ENCODE data around the gene MC2R.
"Not testable (repeated sequence)": the region's sequence is repeated elsewhere in the genome, so short reads cannot be mapped to it uniquely, and the experiment has no call there.

The MC2R gene

DNA sequence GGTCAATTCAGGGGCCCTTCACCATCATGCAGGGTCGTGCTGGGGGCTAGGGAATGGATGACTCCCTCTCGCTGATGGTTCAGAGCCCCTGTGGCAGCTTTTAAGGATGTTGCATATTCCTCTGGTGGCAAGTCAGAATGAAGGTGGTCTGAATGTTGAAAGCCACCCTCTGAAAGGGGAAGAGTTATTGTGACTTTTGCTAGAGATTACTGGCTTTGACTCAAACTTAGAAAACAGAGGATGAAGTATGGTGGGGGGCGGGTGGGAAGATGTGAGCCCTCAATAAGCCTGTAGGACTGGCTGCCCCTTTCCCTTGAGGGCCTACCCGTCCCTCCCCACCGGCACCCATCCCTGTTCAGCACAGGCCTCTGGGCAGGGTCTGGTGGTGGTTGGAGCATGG, 23.2 kb downstream of the MC2R start:
- no peak for DNase-seq

DNA sequence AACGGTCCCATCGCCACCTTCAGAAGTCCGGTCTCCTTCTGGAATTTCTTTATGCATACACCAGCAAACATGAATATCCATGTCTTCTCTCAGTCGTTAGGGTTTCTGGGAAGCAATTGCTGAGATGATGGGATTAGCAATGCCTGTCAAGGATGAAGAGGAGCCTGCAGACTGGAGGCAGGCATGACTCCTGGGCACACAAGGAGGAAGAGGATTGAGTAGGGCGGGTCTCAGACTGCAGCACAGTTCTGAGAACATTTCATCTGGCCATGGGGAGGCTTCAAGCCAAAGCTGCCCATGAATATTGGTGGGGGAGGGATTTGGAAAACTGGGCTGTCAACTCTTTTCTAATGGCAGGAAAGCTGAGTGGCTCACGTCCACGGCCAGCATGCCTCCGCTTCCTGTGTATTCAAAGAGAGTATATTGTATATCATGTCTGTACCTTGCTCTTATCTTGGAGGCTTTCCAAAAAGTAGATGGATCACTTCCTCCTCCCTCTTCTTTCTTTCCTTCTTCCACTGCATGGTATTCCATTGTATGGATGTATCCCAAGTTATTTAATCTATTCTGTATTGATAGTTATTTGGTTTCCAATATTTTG, 24.5 kb downstream of the MC2R start:
- no peak for DNase-seq

DNA sequence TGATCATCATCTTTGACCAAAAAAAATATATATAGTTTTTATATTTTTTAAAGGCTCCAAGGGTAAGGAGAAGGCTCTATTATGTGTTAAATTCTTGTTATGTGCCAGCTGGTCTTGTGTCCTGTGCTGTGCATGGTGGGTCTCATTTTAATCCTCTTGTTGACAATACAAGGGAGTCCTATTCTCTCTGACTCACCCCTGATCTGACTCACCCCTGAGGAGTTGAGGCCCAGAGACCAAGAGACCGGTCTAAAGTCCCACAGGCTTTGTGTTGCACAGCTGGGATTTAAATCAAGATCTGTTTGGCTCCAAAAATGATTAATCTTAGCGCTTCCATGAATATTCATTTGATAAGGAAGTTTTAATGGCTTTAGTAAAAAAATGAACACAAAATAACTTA, 25.7 kb downstream of the MC2R start:
- DNase-seq: no peak

DNA sequence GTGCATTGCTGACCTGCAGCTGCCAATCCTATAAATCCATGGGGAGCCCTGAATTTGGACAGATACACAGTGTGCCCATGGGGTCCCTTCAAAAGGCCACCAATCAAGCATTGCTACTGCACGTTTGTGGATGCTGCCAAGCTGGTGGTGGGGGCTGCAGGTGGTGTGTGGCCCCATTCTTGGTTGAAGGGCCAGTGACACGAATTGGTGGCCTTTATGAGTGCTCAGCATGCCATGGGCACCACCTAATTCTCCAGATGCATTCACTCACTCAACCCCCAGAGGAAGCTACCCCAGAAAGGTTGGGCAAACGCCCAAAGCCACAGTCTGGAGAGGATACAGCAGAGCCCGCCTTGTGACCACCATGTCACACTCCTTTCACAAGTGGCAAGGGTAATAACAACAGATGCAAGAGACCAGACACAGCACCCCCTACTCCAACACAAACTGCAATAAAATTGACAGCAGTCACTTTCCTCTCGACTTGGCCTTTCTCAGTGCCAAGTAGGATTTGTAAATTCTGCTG, 27.1 kb downstream of the MC2R start:
- no peak for DNase-seq

DNA sequence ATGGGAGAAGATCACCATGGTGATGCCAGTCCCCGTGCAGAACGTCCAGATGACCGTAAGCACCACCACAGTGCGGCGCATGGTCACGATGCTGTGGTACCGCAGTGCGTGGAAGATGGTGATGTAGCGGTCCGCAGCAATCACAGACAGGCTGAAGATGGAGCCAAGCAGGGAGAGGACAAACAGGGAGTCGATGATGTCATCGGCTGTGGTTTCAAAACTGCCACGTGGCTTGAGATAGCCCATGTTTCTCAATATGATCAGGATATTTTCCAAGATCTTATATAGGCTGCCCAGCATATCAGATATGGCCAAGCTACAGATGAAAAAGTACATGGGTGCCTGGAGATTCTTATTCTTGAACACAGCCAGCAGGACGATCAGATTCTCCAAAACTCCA, 30.3 kb downstream of the MC2R start:
- DNase-seq: no peak

DNA sequence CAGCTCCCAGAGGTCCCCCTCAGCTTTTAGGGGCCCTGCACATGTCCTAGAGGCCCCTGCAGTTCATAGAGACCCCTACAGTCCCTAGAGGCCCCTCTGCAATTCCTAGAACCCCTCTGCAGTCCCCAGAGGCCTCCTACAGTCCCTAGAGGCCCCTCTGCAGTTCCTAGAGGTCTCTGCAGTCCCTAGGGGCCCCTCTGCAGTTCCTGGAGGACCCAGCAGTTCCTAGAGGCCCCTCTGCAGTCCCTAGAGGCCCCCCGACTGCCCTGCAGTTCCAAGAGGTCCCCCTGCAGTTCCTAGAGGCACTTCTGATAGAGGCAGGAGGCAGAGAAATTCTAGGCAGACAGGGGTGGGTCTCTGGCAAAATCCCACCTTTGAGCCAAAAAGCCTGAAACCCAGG, 35.4 kb downstream of the MC2R start:
- no peak for DNase-seq

DNA sequence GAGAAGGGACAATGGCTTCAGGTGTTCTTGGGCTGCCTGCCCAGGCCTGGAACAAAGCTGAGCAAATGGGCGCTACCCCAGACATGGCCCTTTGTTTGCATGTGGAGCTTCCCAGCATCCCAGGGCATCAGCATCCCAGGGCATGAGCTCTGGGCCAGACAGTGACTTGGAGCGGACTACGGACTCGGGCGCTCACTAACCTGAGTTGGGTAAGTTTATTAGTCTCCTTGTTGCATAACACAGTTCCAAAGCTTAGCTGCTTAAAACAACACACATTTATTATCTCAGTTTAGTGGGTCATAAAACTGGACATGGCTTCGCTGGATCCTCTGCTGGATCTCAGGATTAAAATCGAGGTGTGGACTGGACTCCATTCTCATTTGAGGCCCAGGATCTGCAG, 35.8 kb downstream of the MC2R start:
- no peak for DNase-seq

DNA sequence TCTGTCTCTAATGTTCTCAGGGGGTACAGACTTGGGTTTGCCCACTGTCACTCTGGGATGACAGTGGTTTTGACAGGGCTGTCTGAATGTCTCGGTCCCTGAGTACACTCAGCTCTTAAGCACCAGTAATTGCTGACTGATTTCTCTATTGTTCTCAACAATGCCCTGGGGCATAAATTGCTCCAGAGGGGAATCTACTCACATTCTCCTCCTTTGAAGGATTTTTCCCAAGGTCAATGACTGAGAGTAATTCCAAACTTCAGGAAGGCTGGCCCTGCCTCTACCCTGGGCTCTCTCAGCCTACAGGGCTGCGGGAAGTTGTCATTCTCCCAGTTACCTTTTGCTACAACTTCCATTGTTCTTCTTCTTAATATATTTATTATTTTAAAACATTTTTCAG, 36.5 kb downstream of the MC2R start:
- no peak for DNase-seq

DNA sequence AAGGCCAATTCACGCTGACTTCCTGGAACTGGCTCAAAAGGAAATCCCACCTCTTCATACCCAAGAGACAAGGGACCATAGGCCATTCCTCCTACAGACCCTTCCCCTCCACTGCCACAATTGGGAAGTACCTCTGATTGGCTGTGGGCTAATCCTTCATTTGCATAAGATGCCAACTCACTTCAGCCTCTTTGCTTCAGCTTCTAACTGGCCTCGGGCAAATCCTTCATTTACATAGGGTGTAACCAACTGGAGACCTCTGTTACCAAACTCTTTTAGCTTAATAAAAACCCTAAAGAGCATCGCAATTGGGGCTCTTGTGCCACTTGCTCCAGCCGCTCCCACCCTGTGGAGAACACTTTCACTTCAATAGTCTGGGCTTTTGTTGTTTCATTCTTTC, 38.2 kb downstream of the MC2R start:
- DNase-seq: no peak

DNA sequence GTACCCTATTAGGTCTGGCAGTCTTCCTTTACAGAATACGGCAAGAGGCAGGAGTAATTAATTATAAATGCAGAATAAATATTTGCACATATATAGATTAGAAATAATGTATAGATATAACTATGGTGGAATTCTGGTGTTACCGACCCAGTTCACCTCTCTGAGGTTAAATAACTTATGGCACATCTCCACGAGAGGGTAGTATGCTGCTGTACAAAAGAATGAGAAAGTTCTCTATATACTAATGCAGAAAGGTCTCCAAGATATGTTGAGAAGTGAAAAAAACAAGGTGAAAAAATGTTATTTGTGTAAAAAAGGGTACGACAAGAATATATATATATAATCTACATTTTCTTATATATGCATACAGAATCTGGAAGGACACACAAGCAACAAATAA, 40.8 kb downstream of the MC2R start:
- no peak for DNase-seq

DNA sequence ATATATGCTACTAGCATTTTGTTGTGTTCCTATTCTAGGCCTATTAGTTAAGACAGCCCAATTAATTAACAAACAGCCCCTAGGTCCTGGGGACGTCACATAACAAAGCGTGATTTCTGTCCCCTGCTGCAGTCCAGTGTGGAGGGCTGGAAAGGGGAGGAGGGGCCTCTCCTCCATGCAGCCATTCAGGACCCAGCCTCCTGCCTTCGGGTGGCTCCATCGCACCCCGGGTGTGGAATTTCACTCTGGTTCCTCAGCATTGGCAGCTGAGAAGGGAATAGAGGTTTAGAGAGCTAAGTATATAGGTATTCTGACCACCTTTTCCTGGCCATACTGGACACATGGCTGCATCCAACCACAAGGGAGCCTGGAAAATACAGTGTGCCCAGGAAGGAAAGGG, 42.4 kb downstream of the MC2R start:
- DNase-seq: no peak

DNA sequence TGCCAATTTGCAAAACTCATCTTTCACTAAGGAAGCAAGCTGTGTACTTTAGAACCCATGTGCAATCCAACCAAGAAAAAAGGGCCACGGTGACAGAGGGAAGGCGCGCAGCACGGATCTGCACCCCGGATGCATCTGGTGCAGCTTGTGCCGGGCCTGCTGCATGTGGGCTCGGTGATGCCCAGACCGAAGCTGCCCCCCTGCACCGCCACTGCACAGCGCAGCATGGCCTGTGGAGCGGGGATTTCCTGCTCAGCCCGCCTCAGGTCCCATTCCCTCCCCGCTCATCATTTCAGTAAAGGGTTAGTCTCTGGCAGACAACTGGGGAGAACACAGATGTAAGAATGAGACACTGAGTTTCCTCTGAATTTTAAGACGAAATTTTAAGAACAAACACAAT, 43.0 kb downstream of the MC2R start:
- DNase-seq: no peak

DNA sequence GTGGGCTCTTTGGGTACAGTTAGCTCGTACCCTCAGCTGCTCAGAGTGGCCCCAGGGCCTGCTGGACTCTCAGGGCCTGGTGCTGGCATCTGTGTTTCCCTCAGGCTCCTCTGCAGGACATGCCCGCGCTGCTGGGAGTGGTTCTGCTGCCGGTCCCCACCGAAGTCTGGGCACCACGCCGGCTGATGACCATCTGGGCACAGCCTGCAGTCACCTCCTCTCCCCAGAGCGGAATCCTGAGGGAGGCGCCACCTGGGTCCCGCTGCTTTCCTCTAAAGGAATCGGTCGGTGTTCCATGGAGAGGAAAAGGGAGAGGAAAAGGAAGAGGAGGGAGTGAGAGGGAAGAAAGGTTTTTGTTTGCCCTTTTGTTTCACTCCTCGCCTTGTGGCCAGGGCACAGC, 43.6 kb downstream of the MC2R start:
- no peak for DNase-seq

DNA sequence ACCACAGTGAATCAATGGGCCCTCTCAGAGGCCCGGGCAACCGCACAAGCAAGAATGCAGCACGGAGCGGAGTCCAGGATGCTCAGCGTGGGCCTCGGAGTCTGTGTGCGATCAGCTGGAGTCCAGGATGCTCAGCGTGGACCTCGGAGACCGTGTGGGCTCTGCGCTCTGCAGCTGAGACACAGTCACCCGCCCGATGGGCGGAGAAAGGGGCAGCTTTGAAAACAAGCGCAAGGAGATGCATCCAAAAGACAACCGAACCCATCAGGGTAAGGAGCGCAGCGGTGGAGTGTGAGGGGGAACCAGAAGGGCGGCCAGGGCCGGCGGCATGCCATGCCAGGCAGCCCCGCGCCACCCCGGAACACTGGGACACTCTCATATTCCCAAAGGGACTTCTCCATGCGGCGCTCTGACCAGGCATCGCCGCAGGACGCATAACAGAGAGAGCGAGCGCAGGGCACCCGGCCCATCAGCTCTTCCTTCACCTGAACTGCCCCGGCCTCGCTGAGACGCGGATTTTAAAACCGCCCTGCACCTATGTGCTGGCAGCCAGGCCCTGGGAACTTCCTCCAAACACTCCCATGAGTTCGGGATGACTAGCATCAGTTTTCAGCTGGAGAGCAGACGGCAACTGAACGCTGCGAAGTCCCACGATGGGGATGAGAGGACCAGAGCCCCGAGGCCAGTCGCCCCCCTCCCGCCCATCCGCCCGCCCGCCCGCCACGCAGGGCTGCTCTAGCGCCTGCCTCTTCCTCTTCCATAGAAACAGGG, 46.6 kb downstream of the MC2R start:
- no peak for DNase-seq

DNA sequence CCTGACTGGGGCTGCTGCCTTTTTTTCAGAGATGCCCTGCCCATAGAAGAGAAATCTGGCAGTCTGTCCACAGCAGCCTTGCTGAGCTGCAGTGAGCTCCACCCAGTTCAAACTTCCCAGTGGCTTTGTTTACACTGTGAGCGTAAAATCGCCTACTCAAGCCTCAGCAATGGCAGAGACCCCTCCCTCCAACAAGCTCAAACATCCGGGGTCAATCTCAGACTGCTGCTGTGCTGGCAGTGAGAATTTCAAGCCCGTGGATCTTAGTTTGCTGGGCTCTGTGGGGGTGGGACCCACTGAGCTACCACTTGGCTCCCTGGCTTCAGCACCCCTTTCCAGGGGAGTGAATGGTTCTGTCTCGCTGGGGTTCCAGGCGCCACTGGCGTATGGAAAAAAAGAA, 52.4 kb downstream of the MC2R start:
- DNase-seq: not testable (repeated sequence)

DNA sequence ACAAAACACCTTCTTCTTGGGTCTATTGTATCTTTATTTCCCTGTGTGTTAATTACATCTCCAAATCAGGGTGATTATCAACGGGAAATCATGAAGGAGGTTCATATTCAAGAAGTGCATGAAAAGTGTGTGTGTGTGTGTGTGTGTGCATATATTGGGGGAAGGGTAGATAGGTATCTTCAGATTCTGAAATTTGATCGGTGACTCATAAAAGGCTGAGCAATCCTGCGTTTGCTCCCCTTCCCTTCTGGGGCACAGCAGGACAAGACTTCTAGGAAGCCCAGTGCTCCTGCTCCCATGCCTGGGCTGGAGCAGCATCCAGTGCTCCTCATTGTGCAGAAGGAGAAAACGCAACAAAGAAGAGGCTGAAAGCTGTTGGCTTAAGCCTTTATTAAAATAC, 65.5 kb downstream of the MC2R start:
- no peak for DNase-seq

DNA sequence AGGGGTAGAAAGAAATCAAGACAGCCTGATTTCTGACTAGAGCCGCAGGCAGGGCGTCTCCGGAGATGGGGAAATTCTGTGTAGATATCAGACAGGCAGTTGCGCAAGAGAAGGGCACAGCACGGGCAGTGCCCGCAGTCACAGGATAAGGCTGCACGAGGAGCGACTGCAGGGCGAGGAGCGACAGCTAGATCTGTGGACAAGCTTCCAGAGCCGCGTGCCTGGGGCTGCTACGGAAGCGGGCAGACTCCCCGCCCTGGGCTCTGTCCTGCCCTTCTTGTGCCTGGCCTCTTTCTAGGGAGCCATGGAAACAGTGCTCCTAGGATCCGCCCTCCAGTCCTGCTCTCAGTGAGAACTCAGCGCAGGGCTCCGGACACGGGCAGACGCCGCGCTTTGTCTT, 78.8 kb downstream of the MC2R start:
- no peak for DNase-seq

DNA sequence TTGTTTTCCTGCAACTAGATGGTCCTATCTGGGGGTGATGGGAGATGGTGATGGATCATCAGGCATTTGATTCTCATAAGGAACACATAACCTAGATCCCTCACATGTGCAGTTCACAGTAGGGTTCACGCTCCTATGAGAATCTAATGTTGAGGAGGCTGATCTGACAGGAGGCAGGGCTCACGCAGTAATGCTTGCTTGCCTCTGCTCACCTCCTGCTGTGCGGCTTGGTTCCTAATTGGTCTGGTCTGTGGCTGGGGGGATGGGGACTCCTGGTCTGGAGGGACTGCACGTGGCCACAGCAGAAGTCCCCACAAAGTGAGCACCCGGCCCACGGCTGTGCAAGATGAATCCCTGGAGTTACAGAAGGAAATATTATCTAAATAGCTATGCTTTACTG, 80.1 kb downstream of the MC2R start:
- DNase-seq: no peak

DNA sequence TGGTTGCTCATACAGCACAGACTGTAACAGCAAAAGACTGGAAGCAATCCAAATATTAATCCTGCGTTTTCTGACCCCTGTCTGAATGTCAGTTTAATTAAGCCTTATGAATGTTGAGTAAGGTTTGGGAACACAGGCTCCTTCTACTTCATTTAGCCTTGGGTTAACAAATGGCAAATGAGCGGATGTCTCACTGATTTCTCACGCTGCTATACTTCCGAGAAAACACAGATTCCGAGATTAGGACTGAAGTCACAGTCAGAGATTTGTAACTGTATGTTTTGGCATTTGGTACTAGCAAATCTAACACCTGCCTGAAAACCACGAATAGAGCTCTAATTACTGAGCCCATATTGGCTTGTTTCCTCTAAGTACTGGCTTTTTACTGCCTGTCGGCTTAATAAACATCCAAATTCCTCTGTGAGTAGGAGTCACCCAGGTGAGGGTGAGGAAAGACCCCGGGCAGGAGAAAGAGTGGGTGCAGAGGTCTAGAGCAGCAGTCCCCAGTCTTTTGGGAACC, 80.8 kb downstream of the MC2R start:
- no peak for DNase-seq

Measured in activated effector memory CD4-positive, alpha-beta T cell treated with Interleukin-2 at 50 U/mL for 16 hours (primary cell).